ENCODE data around the gene PEMT.

- no peak for TF ChIP-seq CTCF (IDR thresholded peaks at IDR 0.05)
- TF ChIP-seq EP300 (IDR thresholded peaks at IDR 0.05) = no peak
These were observed 29.9 kb downstream of the PEMT start for GRCh38 chr17:17561408-17562145.
